Activated CD4-positive, CD25-positive, alpha-beta regulatory T cell treated with anti-CD3 and anti-CD28 coated beads, Interleukin-2, amount 50 U/mL, for 16 hours (primary cell): ENCODE results near the gene ATG2B.

ENCODE experiments used
- DNase-seq: peaks from one replicate; pipeline ENCODE4 v3.0.0-alpha.2; 2020; ENCODE audit warnings: low read depth, low spot score

Gene ATG2B

GRCh38 chr14:96272777-96273473 lies 90.2 kb downstream of the ATG2B start:
- DNase-seq = no peak

DNA sequence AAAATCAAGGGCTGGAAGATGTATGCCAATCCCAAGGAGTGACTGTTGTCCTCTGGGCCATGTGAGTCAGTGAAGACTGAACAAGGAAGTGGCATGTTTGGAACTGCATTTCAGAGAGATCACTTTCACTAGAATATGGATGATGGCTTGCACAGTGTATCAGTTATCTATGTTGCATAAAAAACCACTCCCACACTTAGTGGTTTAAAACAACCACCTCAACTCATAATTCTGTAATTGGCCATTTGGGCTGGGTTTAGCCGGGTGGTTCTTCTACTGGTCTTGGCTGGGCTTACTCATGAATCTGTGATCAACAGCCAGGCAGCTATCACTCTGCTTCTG lies 91.7 kb downstream of the ATG2B start:
- DNase-seq = no peak

GRCh38 chr14:96270565-96271420 lies 92.3 kb downstream of the ATG2B start:
- DNase-seq = no peak

DNA sequence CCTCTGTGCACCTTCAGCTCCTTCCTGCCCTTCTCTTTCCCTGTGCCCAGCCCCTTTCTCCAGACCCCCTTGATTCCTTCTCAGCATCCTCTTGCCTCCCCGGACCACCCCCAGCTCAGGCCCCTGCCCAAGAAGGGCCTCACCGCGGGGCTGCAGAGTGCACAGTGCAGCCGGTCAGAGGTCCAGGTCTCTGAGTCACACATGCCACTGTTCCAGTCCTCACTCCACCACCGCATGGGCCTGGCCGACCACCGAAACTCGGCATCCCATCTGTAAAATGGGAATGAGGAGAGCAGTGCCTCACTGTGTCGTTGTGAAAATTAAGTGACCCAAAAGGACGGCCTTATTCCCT lies 93.8 kb downstream of the ATG2B start:
- DNase-seq = no peak

- DNase-seq = no peak
Observed at GRCh38 chr14:96268431-96269358, 94.4 kb downstream of the ATG2B start.

- DNase-seq = no peak
Observed at GRCh38 chr14:96267916-96268315, 95.2 kb downstream of the ATG2B start.

GRCh38 chr14:96267336-96267735 lies 95.8 kb downstream of the ATG2B start:
- DNase-seq = no peak

- no peak for DNase-seq
Observed at GRCh38 chr14:96265383-96266095, 97.6 kb downstream of the ATG2B start.

DNA sequence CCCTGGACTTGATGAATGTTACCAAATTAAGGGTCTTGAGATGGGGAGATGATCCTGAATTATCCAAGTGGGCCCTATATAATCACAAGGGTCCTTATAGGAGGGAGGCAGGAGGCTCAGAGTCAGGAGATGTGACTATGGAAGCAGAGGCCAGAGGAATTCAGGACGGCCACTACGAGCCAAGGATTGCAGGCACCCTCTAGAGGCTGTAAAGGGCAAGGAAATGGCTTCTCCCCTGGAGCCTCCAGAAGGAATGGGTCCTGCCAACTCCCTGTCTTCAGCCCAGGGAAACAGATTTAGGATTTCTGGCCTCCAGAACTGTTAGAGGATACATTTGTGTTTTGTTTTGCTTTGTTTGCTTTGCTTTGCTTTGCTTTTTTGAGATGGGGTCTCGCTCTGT lies 98.3 kb downstream of the ATG2B start:
- no peak for DNase-seq

GRCh38 chr14:96264200-96264553 lies 99.0 kb downstream of the ATG2B start:
- no peak for DNase-seq

- DNase-seq = no peak
Observed at GRCh38 chr14:96263347-96264199, 99.6 kb downstream of the ATG2B start.

DNA sequence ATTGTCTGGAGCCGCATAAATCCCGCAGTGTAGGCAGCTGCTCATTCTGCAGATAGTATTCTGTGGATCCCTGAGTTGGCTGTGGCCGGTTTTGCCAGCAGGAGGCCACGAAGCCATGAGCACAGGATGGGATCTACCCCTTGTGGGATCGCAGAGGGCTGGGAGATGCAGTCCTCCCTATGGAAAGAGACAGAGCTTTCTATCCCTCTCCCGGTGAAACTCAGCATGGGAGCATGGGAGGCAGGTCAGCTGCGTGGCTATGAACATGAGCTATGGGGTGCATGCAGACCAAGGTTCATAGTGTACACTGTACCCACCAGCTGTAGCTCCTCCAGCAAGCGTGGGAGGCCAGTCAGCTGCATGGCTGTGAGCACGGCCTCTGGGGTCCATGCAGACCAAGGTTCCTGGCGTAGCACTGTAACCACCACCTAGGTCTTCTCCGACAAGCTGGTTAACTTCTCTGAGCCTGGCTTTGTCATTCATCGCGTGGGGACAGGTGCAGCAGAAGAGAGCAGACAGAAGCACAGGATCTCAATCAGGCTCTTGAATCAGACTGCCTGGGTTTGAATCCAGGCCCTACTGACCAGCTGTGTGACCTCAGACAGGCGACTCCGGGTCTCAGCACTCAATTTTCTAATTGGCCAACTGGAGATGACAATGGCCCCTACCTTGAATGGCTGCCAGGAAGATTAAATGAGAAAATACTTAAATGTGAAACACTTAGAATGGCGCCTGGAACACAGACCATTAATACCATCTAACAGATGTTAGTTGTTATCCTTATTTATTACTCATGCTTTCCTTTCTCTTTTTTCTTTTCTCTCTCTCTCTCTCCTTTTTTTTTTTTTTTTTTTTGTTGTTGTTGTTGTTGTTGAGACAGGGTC lies 101.1 kb downstream of the ATG2B start:
- no peak for DNase-seq

GRCh38 chr14:96261053-96261452 lies 102.1 kb downstream of the ATG2B start:
- no peak for DNase-seq

DNA sequence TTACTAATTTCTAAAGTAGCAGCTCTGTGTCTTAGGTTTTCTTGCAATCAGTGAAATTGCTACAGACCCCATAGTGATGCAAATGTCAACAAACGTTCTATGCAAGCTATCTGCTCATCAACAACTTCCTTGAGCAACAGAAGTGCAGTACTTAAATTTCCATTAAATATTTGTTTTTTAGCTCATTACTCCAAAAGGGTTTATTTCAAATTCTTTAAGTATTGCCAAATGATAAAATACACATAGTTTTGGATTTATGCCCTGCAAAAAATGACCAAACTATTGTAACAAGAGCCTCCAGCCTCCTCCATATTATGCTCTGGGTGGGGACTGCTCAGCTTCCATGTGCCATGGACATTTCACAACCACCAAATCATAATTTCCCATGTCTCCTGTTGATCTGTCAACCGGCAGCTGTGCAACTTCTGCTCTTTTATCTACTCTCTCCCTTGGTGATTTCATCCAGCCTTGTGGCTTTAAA lies 102.8 kb downstream of the ATG2B start:
- DNase-seq = no peak

DNA sequence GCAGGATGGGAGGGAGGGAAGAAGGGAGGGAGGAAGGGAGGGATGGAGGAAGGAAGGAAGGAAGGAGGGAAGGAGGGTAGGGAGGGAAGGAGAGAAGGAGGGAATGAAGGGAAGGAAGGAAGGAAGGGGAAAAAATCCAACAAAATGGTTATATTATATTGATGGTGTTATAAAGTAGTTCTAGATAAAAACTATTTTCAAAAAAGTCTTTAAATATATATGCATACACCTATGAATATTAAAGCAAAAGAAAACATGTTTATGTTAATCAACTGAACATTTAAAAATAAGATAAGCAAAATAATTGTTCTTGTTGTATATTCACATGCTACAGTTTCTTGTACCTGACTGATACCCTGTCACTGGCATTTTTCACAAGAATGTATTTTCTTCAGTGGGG lies 105.2 kb downstream of the ATG2B start:
- no peak for DNase-seq

GRCh38 chr14:96257056-96257455 lies 106.1 kb downstream of the ATG2B start:
- DNase-seq = no peak

DNA sequence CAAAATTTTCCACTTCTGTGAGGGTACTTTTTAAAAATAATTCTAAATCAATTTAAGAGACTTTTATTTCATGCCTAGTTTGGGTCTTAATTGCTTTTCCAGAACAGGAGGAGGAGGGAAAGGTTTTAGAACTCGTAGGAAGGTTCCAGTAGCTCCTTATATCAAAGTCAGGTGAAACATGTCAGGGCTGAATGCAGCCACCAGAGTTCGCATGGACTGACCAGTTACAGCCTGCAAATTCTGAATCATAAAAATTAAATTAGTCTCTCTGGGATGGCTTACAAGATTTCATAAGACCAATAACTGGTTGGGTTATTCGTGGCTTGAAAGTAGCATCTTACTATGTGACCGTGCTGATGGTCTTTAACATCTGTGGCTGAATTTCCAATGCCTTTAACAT lies 106.7 kb downstream of the ATG2B start:
- DNase-seq = no peak

DNA sequence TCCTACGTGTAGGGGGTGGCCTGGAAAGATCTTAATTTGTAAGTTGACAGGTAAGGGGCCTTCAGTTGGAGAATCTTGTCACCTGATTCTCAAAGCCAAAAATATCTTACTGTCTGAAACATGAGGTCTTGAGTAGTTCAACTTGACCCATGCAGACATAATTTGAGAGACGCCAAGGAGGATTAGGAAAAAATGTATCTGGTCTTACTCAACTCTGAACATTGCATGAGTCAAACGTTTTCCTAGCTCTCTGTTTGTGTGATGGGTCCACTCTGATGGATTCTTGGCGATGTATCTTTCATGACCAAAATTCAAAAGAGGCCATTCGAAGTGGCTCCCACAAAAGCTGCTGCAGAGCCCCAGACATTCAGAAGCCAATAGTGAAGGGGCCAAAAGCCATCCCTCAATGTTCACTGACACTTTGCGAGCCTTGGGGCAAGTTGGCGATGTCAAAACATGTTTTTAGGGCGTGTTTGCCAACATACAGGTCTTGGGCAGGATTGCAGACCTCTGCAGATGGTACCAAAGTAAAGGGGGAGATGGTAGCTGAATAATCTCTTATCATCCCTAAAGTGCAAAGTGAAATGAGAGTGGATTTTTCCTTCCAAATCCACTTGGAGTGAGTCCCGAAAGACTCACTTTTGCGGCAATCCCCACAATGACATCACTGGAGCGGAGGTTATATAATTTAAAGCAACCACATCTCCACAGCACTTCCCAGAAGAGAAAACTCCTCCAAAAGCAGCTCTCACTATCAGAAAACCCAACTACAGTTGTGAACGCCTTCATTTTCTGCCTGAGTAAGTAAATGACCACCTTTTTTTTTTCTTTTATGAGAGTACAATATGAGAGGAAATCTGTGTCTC lies 107.4 kb downstream of the ATG2B start, which contains the start of gene BDKRB1:
Gene BDKRB1, plus strand, starts transcription at position 710 of the 866 bp plus-strand sequence. CDS start 7,473 bp downstream, outside the sequence.
- DNase-seq = no peak
